ENCODE results near the gene GAMT. TPM values are rescaled to one million over a fixed set of nuclear protein-coding genes. Genes with fewer than 3 reads are reported as not detected.

GAMT gene
- total RNA-seq, 2 experiments from 2014 or later: 26.2 to 26.8 TPM

- H3K27me3 Mint-ChIP-seq (ENCODE audit: low read depth): no peaks in the 10 kb centered on the region
- peak overlapping the region; percentile 83 for H3K27ac Mint-ChIP-seq
- no peak for ATAC-seq
- ChIA-PET CTCF (interaction anchor here (0.9 to 1.0 kb wide), 2 partner anchors 15 to 168 kb away, joined by 3 to 6 read pairs; no protein-coding TSS in a partner anchor), POLR2A (no interaction called here)
- H3K4me3 Mint-ChIP-seq: peak overlapping the region; percentile 48
- H3K9me3 Mint-ChIP-seq (ENCODE audit: insufficient read depth): no peaks in the 10 kb centered on the region
- DNase-seq: no peak
- peaks cover 70% of the 10 kb centered on the region for H3K4me1 Mint-ChIP-seq (ENCODE audit: low read depth)
- peaks cover 45% of the 10 kb centered on the region for H3K36me3 Mint-ChIP-seq (ENCODE audit: low read depth)
Observed at GRCh38 chr19:1412323-1412923, 11.1 kb upstream of the GAMT start.

- Mint-ChIP-seq H3K36me3 (ENCODE audit: low read depth) (peaks cover 42% of the 10 kb centered on the region), H3K27ac (peak overlapping the region; percentile 92), H3K4me1 (ENCODE audit: low read depth) (peaks cover 73% of the 10 kb centered on the region), H3K4me3 (peak overlapping the region; percentile 91), H3K9me3 (ENCODE audit: insufficient read depth) (no peaks in the 10 kb centered on the region), H3K27me3 (ENCODE audit: low read depth) (no peaks in the 10 kb centered on the region)
- CTCF ChIA-PET: no interaction called here
- POLR2A ChIA-PET: interaction anchor here (1.0 to 1.8 kb wide), 2 partner anchors 9 to 30 kb away, joined by 3 to 5 read pairs; no protein-coding TSS in a partner anchor
- ATAC-seq: no peak
- peak; percentile 70 for DNase-seq
Observed at GRCh38 chr19:1411255-1412191, 10.2 kb upstream of the GAMT start.

- Mint-ChIP-seq H3K4me1 (ENCODE audit: low read depth) (peaks cover 70% of the 10 kb centered on the region), H3K9me3 (ENCODE audit: insufficient read depth) (no peaks in the 10 kb centered on the region), H3K4me3 (peak overlapping the region; percentile 91), H3K27me3 (ENCODE audit: low read depth) (no peaks in the 10 kb centered on the region), H3K27ac (peak overlapping the region; percentile 92), H3K36me3 (ENCODE audit: low read depth) (peaks cover 41% of the 10 kb centered on the region)
- DNase-seq (no peak), ATAC-seq (no peak)
- POLR2A ChIA-PET: interaction anchor here (1.0 to 1.8 kb wide), 3 partner anchors 10 to 142 kb away, joined by 3 to 5 read pairs (median 5); partner anchors contain the start of gene CIRBP
- CTCF ChIA-PET: interaction anchor here (1.2 kb wide), 1 partner anchor 166 kb away, joined by 5 read pairs; no protein-coding TSS in a partner anchor
Observed at GRCh38 chr19:1410789-1411188, 9.4 kb upstream of the GAMT start.

GRCh38 chr19:1410136-1410786 is 8.9 kb upstream of the GAMT start:
- ATAC-seq (no peak), DNase-seq (peak; percentile 31)
- peaks cover 39% of the 10 kb centered on the region for H3K36me3 Mint-ChIP-seq (ENCODE audit: low read depth)
- H3K27me3 Mint-ChIP-seq (ENCODE audit: low read depth): no peaks in the 10 kb centered on the region
- ChIA-PET POLR2A (interaction anchor here (1.7 to 1.8 kb wide), 3 partner anchors 10 to 141 kb away, joined by 4 to 5 read pairs (median 5); partner anchors contain the start of genes CIRBP and FAM174C), CTCF (interaction anchor here (1.2 kb wide), 1 partner anchor 165 kb away, joined by 5 read pairs; no protein-coding TSS in a partner anchor)
- no peaks in the 10 kb centered on the region for H3K9me3 Mint-ChIP-seq (ENCODE audit: insufficient read depth)
- peak overlapping the region; percentile 92 for H3K27ac Mint-ChIP-seq
- peak overlapping the region; percentile 91 for H3K4me3 Mint-ChIP-seq
- H3K4me1 Mint-ChIP-seq (ENCODE audit: low read depth): peaks cover 65% of the 10 kb centered on the region

- H3K27ac Mint-ChIP-seq: peak overlapping the region; percentile 92
- no peak for DNase-seq
- ChIA-PET POLR2A (interaction anchor here (1.7 to 1.8 kb wide), 3 partner anchors 11 to 140 kb away, joined by 4 to 5 read pairs (median 5); partner anchors contain the start of genes CIRBP and FAM174C), CTCF (interaction anchor here (0.9 to 1.3 kb wide), 5 partner anchors 28 to 165 kb away, joined by 4 to 5 read pairs (median 4); no protein-coding TSS in a partner anchor)
- no peaks in the 10 kb centered on the region for H3K27me3 Mint-ChIP-seq (ENCODE audit: low read depth)
- H3K4me1 Mint-ChIP-seq (ENCODE audit: low read depth): peaks cover 60% of the 10 kb centered on the region
- H3K9me3 Mint-ChIP-seq (ENCODE audit: insufficient read depth): no peaks in the 10 kb centered on the region
- peak overlapping the region; percentile 91 for H3K4me3 Mint-ChIP-seq
- no peak for ATAC-seq
- H3K36me3 Mint-ChIP-seq (ENCODE audit: low read depth): peaks cover 33% of the 10 kb centered on the region
Observed at GRCh38 chr19:1409204-1410005, 8.1 kb upstream of the GAMT start.

GRCh38 chr19:1408300-1409203 is 7.2 kb upstream of the GAMT start:
- peak; percentile 27 for ATAC-seq
- DNase-seq: peak; percentile 69
- ChIA-PET POLR2A (interaction anchor here (0.5 to 1.7 kb wide), 4 partner anchors 28 to 148 kb away, joined by 3 to 5 read pairs (median 4); partner anchors contain the start of genes CIRBP and FAM174C), CTCF (interaction anchor here (0.9 to 1.3 kb wide), 4 partner anchors 29 to 164 kb away, joined by 4 to 5 read pairs (median 4); no protein-coding TSS in a partner anchor)
- Mint-ChIP-seq H3K4me1 (ENCODE audit: low read depth) (peaks cover 58% of the 10 kb centered on the region), H3K27me3 (ENCODE audit: low read depth) (no peaks in the 10 kb centered on the region), H3K27ac (peak overlapping the region; percentile 92), H3K9me3 (ENCODE audit: insufficient read depth) (no peaks in the 10 kb centered on the region), H3K36me3 (ENCODE audit: low read depth) (peaks cover 33% of the 10 kb centered on the region), H3K4me3 (peak overlapping the region; percentile 91)

- Mint-ChIP-seq H3K36me3 (ENCODE audit: low read depth) (peaks cover 29% of the 10 kb centered on the region), H3K27ac (peak within 1 kb of the TSS; percentile 86), H3K9me3 (ENCODE audit: insufficient read depth) (no peaks in the 10 kb centered on the region), H3K27me3 (ENCODE audit: low read depth) (peaks cover 1% of the 10 kb centered on the region), H3K4me3 (peak within 1 kb of the TSS; percentile 91), H3K4me1 (ENCODE audit: low read depth) (peaks cover 51% of the 10 kb centered on the region)
- POLR2A ChIA-PET: interaction anchor here (0.9 to 1.0 kb wide), 2 partner anchors 29 to 138 kb away, joined by 3 to 5 read pairs; partner anchors contain the start of gene CIRBP
- CTCF ChIA-PET: interaction anchor here (1.3 kb wide), 1 partner anchor 29 kb away, joined by 4 read pairs; no protein-coding TSS in a partner anchor
- peak; percentile 36 for ATAC-seq
- DNase-seq: peak; percentile 40
Observed at GRCh38 chr19:1407528-1408299, 6.4 kb upstream of the GAMT start, which contains the start of gene DAZAP1. TSS of gene DAZAP1 (plus strand) at chr19:1407586. CDS start at chr19:1407774, 188 bp downstream.

GRCh38 chr19:1406774-1407527 is 5.6 kb upstream of the GAMT start:
- H3K4me1 Mint-ChIP-seq (ENCODE audit: low read depth): peaks cover 47% of the 10 kb centered on the region
- H3K36me3 Mint-ChIP-seq (ENCODE audit: low read depth): peaks cover 26% of the 10 kb centered on the region
- peak; percentile 80 for ATAC-seq
- DNase-seq: peak; percentile 99
- H3K27me3 Mint-ChIP-seq (ENCODE audit: low read depth): peaks cover 5% of the 10 kb centered on the region
- H3K4me3 Mint-ChIP-seq: peak overlapping the region; percentile 70
- CTCF ChIA-PET: no interaction called here
- no peaks in the 10 kb centered on the region for H3K9me3 Mint-ChIP-seq (ENCODE audit: insufficient read depth)
- POLR2A ChIA-PET: no interaction called here
- H3K27ac Mint-ChIP-seq: peak overlapping the region; percentile 86
